GM21786 (cell line): ENCODE results near the gene C1QL4.

Experiments used
- ATAC-seq: cut with Tn5 transposase; IDR thresholded peaks from one replicate; pipeline ENCODE4 v1.9.1; 2021; ENCODE audit not compliant: unreplicated experiment

Gene C1QL4

DNA sequence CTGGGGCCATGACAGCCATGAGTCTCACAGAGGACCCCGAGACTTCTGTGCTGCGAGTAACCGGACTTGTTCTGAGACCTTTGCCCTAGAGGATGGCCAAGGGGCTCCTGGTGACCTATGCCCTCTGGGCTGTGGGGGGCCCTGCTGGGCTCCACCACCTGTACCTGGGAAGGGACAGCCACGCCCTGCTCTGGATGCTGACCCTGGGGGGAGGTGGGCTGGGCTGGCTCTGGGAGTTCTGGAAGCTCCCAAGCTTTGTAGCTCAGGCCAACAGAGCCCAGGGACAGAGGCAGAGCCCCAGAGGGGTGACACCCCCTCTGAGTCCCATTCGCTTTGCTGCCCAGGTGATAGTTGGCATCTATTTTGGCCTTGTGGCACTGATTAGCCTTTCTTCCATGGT lies 11.8 kb upstream of the C1QL4 start:
- no peak for ATAC-seq

- ATAC-seq = no peak
Observed at GRCh38 chr12:49347311-49348193, 10.6 kb upstream of the C1QL4 start.

DNA sequence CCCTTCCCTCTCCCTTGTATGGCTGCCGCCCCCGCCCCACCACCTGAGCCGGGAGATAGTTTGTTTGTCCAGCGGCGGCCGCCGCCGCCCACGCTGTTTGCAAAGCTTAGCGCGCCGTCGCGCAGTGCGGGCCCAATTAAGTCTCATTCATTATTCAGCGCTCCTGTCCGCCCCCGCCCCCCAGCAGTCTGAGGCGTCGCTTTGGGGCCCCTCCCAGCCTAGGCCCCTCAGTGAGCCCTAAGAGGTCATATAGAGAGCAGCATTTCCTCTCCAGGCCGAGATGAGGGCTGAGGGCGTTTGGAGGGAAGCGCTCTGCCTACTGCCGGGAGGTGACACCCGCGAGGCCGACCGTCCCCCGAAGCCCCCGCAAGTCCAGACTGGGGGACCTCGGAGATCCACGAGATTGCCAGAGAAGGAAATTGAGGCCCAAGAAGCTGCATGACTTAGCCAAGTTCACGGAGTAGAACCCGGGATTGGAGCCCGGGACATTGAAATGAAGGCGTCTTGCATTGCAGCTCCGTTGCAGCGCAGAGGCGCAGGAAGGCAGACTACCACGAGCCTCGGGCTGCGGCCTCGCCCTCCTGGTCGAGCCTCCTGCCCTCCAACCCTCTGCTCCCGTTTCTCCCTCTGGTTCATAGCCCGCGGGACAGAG lies 9.8 kb upstream of the C1QL4 start, which contains the start of gene DNAJC22:
Gene DNAJC22 (plus strand): TSS at position 230 of the 652 bp plus-strand sequence. CDS start 1,985 bp downstream, outside the sequence.
- no peak for ATAC-seq

- no peak for ATAC-seq
Observed at GRCh38 chr12:49345825-49346658, 9.1 kb upstream of the C1QL4 start.

GRCh38 chr12:49345051-49345824 lies 8.2 kb upstream of the C1QL4 start:
- peak; percentile 37 for ATAC-seq

DNA sequence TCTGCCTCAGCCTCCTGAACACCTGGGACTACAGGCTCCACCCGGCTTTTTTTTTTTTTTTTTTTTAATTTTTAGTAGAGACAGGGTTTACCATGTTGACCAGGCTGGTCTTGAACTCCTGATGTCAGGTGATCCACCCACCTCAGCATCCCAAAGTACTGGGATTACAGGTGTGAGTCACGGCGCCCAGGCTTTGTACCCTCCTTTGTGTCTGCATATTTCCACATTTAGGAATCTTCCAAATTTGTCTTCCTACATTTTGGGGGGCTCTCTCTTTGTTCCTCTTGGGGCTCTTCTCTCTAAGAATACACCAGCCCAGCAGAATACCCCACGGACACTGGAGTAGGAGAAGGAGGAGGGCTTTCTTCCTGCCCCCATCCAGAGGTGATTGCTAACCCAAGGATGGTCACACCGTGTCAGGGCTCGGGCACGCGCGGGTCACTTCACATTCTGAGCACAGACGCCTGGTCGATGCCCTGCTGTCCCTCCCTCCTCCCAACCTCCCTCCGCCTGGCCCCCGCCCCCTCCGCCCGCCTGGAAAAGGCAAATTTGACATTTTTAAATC lies 7.6 kb upstream of the C1QL4 start:
- no peak for ATAC-seq

DNA sequence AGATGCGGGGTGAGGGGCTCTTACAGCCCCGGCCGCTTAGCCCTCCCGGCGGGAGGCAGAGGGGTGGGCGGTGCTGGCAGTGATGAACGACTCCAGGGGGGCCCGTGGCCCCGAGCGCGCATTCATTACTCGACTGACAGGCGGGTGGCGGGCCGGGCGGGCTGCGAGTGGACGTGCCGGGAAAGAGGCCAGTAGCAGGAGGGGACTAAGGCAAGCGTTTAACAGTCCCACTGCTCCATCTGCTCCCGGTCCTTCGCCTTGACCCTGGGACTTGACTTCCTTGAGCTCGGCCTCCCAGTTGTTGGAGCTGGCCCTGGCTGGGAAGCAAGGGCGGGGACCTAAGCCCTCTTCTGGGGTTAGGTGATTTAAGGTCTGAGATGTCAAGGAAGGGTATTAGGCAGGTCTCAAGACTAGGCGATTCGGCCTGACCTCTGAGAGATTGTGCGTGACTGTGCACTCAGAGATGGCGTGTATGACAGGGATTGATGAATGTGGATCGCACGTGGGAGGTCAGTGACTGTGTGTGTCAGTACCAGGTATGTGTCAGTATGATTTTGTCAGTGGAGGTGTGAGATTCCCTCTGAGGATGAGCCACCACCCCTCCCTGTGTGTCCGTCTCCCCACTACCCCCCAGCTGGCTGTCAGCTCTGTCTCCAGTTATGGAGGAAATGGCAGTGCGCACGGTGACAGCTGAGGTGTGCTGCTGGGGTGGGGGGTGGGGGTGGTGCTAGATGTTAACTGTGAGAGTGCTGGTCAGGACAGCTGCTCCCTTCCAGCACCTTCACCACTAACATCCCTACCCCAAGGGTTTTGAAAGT lies 6.1 kb upstream of the C1QL4 start:
- ATAC-seq = no peak

GRCh38 chr12:49342066-49342913 lies 5.3 kb upstream of the C1QL4 start:
- peak; percentile 60 for ATAC-seq

- no peak for ATAC-seq
Observed at GRCh38 chr12:49341777-49342065, 4.7 kb upstream of the C1QL4 start.

- ATAC-seq = no peak
Observed at GRCh38 chr12:49340971-49341776, 4.2 kb upstream of the C1QL4 start.

- no peak for ATAC-seq
Observed at GRCh38 chr12:49340095-49340870, 3.3 kb upstream of the C1QL4 start.

- ATAC-seq = no peak
Observed at GRCh38 chr12:49339464-49339861, 2.5 kb upstream of the C1QL4 start.

DNA sequence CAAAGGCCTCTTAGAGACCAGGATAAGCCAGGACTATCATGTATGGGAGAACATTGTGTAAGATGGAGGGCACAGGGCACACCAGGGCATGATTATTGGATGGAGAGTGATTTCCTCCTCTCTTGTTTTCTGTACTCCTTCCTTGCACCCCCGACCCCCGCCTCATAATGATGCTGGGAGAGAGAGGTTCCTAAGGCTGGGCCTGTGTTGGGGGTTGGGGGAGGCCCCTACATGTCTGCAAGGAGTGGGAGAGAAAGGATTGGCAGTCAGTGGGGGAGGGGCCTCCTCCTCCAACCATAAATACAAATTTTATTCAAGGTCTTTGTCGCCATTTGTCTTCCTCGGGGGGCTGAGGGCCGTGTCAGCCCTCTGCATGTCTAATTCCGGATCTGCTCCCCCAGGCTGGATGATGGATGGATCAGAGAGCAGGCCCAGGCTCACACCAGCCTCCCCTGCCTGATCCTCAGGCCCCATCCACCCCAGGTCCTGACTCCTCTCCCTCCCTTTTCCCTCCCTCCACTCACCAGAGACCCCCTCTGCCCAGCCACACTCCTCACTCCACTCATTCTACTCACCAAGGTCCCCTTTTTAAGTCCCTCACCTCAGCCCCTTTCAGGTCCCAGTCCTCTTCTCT lies 2.0 kb upstream of the C1QL4 start:
- ATAC-seq = no peak

GRCh38 chr12:49335955-49336644 lies 888 bp downstream of the C1QL4 start:
- ATAC-seq = no peak

- no peak for ATAC-seq
Observed at GRCh38 chr12:49335118-49335954, 1.7 kb downstream of the C1QL4 start.
